B cell (primary cell): ENCODE data around the gene UBXN10. TPM values are rescaled to one million over a fixed set of nuclear protein-coding genes. Genes with fewer than 3 reads are reported as not detected.

ENCODE experiments used
- ATAC-seq: fragments of 200-7000 bp; cut with Tn5 transposase; one replicate; pipeline ENCODE4 v1.10.0; 2021; ENCODE audit warnings: low read depth, mild to moderate bottlenecking, moderate number of reproducible peaks, moderate library complexity
- CTCF ChIA-PET: fragments of 350-600 bp; sonication (Branson Sonifier 250); formaldehyde crosslinking; loops from one replicate; lab custom pipeline; 2021; ENCODE audit warnings: antibody characterized with exemption, inconsistent platforms; lab: Charles Lee
- POLR2A ChIA-PET: fragments of 350-600 bp; sonication (Branson Sonifier 250); formaldehyde crosslinking; loops from one replicate; lab custom pipeline; 2021; ENCODE audit warnings: antibody characterized with exemption; lab: Charles Lee
- DNase-seq: peaks from one replicate; pipeline ENCODE4 v3.0.0; 2013
- H2AFZ ChIP-seq: 2 replicates; pipeline ENCODE4 v1.6.1; 2012; ENCODE audit warnings: mild to moderate bottlenecking, low read depth, low read length; ENCODE audit not compliant: insufficient read depth, poor library complexity, severe bottlenecking
- H3K27ac ChIP-seq, 2 donors: 1 replicate in 1 of 2; 2 replicates in 1 of 2; pipeline ENCODE4 v1.5.1; 2012 to 2013; ENCODE audit warnings: low read length in 2 of 2, mild to moderate bottlenecking in 2 of 2, moderate library complexity in 1 of 2
- H3K27me3 ChIP-seq, 4 experiments: fragments of 200-600 bp in 1 of 4; sonication (generic) in 1 of 4; replicated peaks in 1 of 4; 1 replicate in 2 of 4; 2 replicates in 2 of 4; pipeline versions ENCODE4 v1.6.1 to v1.7.0; 2013 to 2016; ENCODE audit warnings: low read length in 3 of 4, mild to moderate bottlenecking in 2 of 4, mixed read lengths in 1 of 4, moderate library complexity in 1 of 4; ENCODE audit not compliant: insufficient read depth in 4 of 4, control insufficient read depth in 3 of 4; ENCODE audit errors: control extremely low read depth in 1 of 4
- H3K36me3 ChIP-seq, 2 experiments: replicated peaks in 1 of 2; 1 replicate in 1 of 2; 2 replicates in 1 of 2; pipeline versions ENCODE4 v1.6.1 to v1.7.1; 2013; ENCODE audit warnings: low read length in 1 of 2; ENCODE audit not compliant: insufficient read depth in 2 of 2, control insufficient read depth in 1 of 2; ENCODE audit errors: control extremely low read depth in 1 of 2, extremely low read depth in 1 of 2
- H3K4me1 ChIP-seq, 2 donors: fragments of 200-600 bp in 1 of 2; sonication (generic) in 1 of 2; 1 replicate in 1 of 2; 2 replicates in 1 of 2; pipeline versions ENCODE4 v1.5.1 to v1.6.1; 2013 to 2017; ENCODE audit warnings: low read length in 2 of 2; ENCODE audit not compliant: control insufficient read depth in 2 of 2, insufficient read depth in 2 of 2
- H3K4me2 ChIP-seq: replicated peaks from 2 replicates; pipeline ENCODE3; 2012; ENCODE audit warnings: mild to moderate bottlenecking, low read depth, low read length; ENCODE audit not compliant: poor library complexity, severe bottlenecking
- H3K4me3 ChIP-seq, 5 experiments: fragments of 200-600 bp in 1 of 5; sonication (generic) in 1 of 5; 1 replicate in 3 of 5; 2 replicates in 2 of 5; pipeline versions ENCODE4 v1.5.1 to v1.7.0; 2011 to 2016; ENCODE audit warnings: low read length in 4 of 5, mild to moderate bottlenecking in 4 of 5, low read depth in 2 of 5, control low read depth in 1 of 5, moderate library complexity in 1 of 5; ENCODE audit not compliant: insufficient read depth in 1 of 5; ENCODE audit errors: control extremely low read depth in 1 of 5, extremely low read depth in 1 of 5
- H3K79me2 ChIP-seq: fragments of 200-600 bp; sonication (generic); one replicate; pipeline ENCODE4 v1.6.0; 2016; ENCODE audit warnings: low read length; ENCODE audit not compliant: control insufficient read depth, insufficient read depth
- H3K9ac ChIP-seq: fragments of 200-600 bp; sonication (generic); 2 replicates; pipeline ENCODE4 v1.6.1; 2017; ENCODE audit warnings: mild to moderate bottlenecking, low read length, moderate library complexity
- H3K9me3 ChIP-seq, 3 donors: one replicate each; pipeline versions ENCODE4 v1.6.1 to v1.7.1; 2013; ENCODE audit warnings: low read length in 2 of 3; ENCODE audit not compliant: control insufficient read depth in 2 of 3, insufficient read depth in 1 of 3; ENCODE audit errors: control extremely low read depth in 1 of 3
- H4K20me1 ChIP-seq: 2 replicates; pipeline ENCODE4 v1.6.0; 2012; ENCODE audit warnings: mild to moderate bottlenecking, low read length; ENCODE audit not compliant: insufficient read depth, control insufficient read depth, poor library complexity, severe bottlenecking
- H3K27ac Mint-ChIP-seq: one replicate; pipeline ENCODE4 v1.8.0; 2021; ENCODE audit warnings: mixed read lengths
- H3K27me3 Mint-ChIP-seq: one replicate; pipeline ENCODE4 v1.8.0; 2021; ENCODE audit warnings: mixed read lengths
- H3K4me1 Mint-ChIP-seq: one replicate; pipeline ENCODE4 v1.8.0; 2021; ENCODE audit warnings: mixed read lengths
- H3K4me3 Mint-ChIP-seq: one replicate; pipeline ENCODE4 v1.8.0; 2021; ENCODE audit warnings: mixed read lengths
- H3K9me3 Mint-ChIP-seq: one replicate; pipeline ENCODE4 v1.8.0; 2022; ENCODE audit warnings: mixed read lengths; ENCODE audit not compliant: insufficient read depth
- CTCF ChIP-seq: fragments of 200-600 bp; IDR thresholded peaks from one replicate; pipeline ENCODE4 v1.8.0; 2022; ENCODE audit warnings: antibody characterized with exemption, mild to moderate bottlenecking
- EZH2 ChIP-seq: IDR thresholded peaks from 2 replicates; pipeline ENCODE4 v1.6.1; 2012; ENCODE audit warnings: borderline replicate concordance, low read depth, mild to moderate bottlenecking, moderate library complexity, low read length; ENCODE audit not compliant: insufficient read depth, poor library complexity, severe bottlenecking
- WGBS: methylation state at CpG from one replicate; pipeline ENCODE4 v1.1.5; 2013; ENCODE audit warnings: missing lambda C conversion rate; ENCODE audit not compliant: insufficient coverage; 5-methylcytosine and 5-hydroxymethylcytosine counted together
- intact Hi-C: fragments of 100-400 bp; cut with micrococcal nuclease; formaldehyde crosslinking; loops from one replicate; pipeline ENCODE4 v1.10.0; 2022
- polyA plus RNA-seq: library from polyadenylated mRNA; depleted of rRNA; stranded (reverse); fragments of >200 nt; gene quantifications from 2 replicates; pipeline ENCODE4 v1.2.3, GENCODE V29; 2012
- total RNA-seq, 2 donors: library from RNA; stranded (reverse); fragments of 120-200 nt in 1 of 2; gene quantifications; 1 replicate in 1 of 2; 2 replicates in 1 of 2; pipeline versions ENCODE4 v1.2.3 to v1.2.4, GENCODE V29; 2013 to 2022

UBXN10 gene
- total and polyA plus RNA-seq, 2 donors (not counting 1 experiment from before 2014, with no cell fraction given) = 0.07 to 0.25 TPM

GRCh38 chr1:20169932-20170331, 16.0 kb upstream of the UBXN10 start:
- H3K4me3 Mint-ChIP-seq = no peak overlapping the region
- Histone ChIP-seq H3K4me2 (no peak overlapping the region), H2AFZ (no peak overlapping the region), H4K20me1 (no peaks in the 10 kb centered on the region), H3K79me2 (no peaks in the 10 kb centered on the region), H3K36me3 (no peaks in the 10 kb centered on the region), H3K9me3 (peaks cover 0 to 39% (median 2%) of the 10 kb centered on the region in 3 donors), H3K4me3 (no peak overlapping the region), H3K27me3 (peaks cover 0 to 7% (median 0%) of the 10 kb centered on the region in 4 experiments), H3K4me1 (peaks cover 14 to 20% of the 10 kb centered on the region in 2 donors), H3K9ac (no peak overlapping the region), H3K27ac (no peak overlapping the region)
- CTCF ChIA-PET = interaction anchor here (1.3 to 2.9 kb wide), 2 partner anchors 18 to 25 kb away, joined by 5 to 8 read pairs; no protein-coding TSS in a partner anchor
- peaks cover 19% of the 10 kb centered on the region for H3K4me1 Mint-ChIP-seq
- no peak for TF ChIP-seq CTCF
- peaks cover 20% of the 10 kb centered on the region for H3K27me3 Mint-ChIP-seq
- 97% methylated on average over 4 of the region's 5 CpGs for WGBS
- H3K9me3 Mint-ChIP-seq = peaks cover 4% of the 10 kb centered on the region
- DNase-seq (no peak), ATAC-seq (no peak)
- no peak overlapping the region for H3K27ac Mint-ChIP-seq
- intact Hi-C loops = loop anchor here (2.0 kb wide), 1 partner anchor 25 kb away; no protein-coding TSS in a partner anchor
- POLR2A ChIA-PET = no interaction called here

- H3K4me1 Mint-ChIP-seq = peaks cover 23% of the 10 kb centered on the region
- H3K27ac Mint-ChIP-seq = peak overlapping the region; percentile 56
- no peak for DNase-seq
- H3K4me2 ChIP-seq = no peak overlapping the region
- intact Hi-C loops = no loop called here
- ATAC-seq = no peak
- H3K4me3 ChIP-seq = no peak overlapping the region
- no peak for TF ChIP-seq EZH2
- no peak for TF ChIP-seq CTCF
- ChIA-PET CTCF (interaction anchor here (1.0 to 5.0 kb wide), 4 partner anchors 18 to 41 kb away, joined by 3 to 29 read pairs (median 6); no protein-coding TSS in a partner anchor), POLR2A (interaction anchor here (0.6 kb wide), 1 partner anchor 456 kb away, joined by 4 read pairs; no protein-coding TSS in a partner anchor)
- H3K36me3 ChIP-seq = no peaks in the 10 kb centered on the region
- no peak overlapping the region for H3K9ac ChIP-seq
- no peaks in the 10 kb centered on the region for H3K79me2 ChIP-seq
- 96% methylated on average over 12 of the region's 12 CpGs for WGBS
- no peak overlapping the region for H3K4me3 Mint-ChIP-seq
- H3K27me3 ChIP-seq = peaks cover 0 to 3% (median 0%) of the 10 kb centered on the region in 4 experiments
- H3K27ac ChIP-seq = no peak overlapping the region
- H3K4me1 ChIP-seq = peaks cover 14 to 23% of the 10 kb centered on the region in 2 donors
- H2AFZ ChIP-seq = no peak overlapping the region
- no peaks in the 10 kb centered on the region for H3K9me3 Mint-ChIP-seq
- peaks cover 0 to 25% (median 0%) of the 10 kb centered on the region in 3 donors for H3K9me3 ChIP-seq
- H3K27me3 Mint-ChIP-seq = peaks cover 9% of the 10 kb centered on the region
- H4K20me1 ChIP-seq = no peaks in the 10 kb centered on the region
Observed at GRCh38 chr1:20172033-20172590, 13.8 kb upstream of the UBXN10 start.
